ENCODE results near the gene ALK.

GRCh38 chr2:29184531-29184930, 736.9 kb downstream of the ALK start:
- TF ChIP-seq CTCF (IDR thresholded peaks at IDR 0.05) (no peak), EP300 (IDR thresholded peaks at IDR 0.05) (no peak)
